ENCODE data around the gene BICD2.

GRCh38 chr9:92668746-92669526, 95.7 kb downstream of the BICD2 start:
- no peak for TF ChIP-seq CTCF (IDR thresholded peaks at IDR 0.05; ENCODE audit: insufficient read depth, low read length, poor library complexity, severe bottlenecking)
- no peak for TF ChIP-seq EZH2phosphoT487 (conservative IDR thresholded peaks at IDR 0.05; ENCODE audit: low read length)
